Pulmonary artery endothelial cell (primary cell): Measurements from ENCODE around the gene METTL1. TPM values are rescaled to one million over a fixed set of nuclear protein-coding genes. Genes with fewer than 3 reads are reported as not detected.
"Not testable (repeated sequence)": the region's sequence is repeated elsewhere in the genome, so short reads cannot be mapped to it uniquely, and the experiment has no call there.

ENCODE experiments used
- DNase-seq: peaks from one replicate; pipeline ENCODE4 v3.0.0-alpha.2; 2011; ENCODE audit warnings: low read depth, low spot score
- total RNA-seq: library from RNA; depleted of rRNA; stranded (reverse); fragments of >200 nt; gene quantifications from 2 replicates; pipeline ENCODE4 v1.2.3, GENCODE V29; 2014

Gene METTL1
- 5.0 and 8.1 TPM in 2 replicates for total RNA-seq

GRCh38 chr12:57771873-57772428, at the start of gene METTL1:
METTL1 (minus strand) TSS chr12:57772105; CDS start chr12:57772083, 22 bp downstream.
- DNase-seq: peak; percentile 89

GRCh38 chr12:57821015-57821414, 49.1 kb upstream of the METTL1 start:
- DNase-seq: not testable (repeated sequence)

- not testable (repeated sequence) for DNase-seq
These were observed 48.2 kb upstream of the METTL1 start for GRCh38 chr12:57820119-57820518.

- not testable (repeated sequence) for DNase-seq
These were observed 46.1 kb upstream of the METTL1 start for GRCh38 chr12:57817990-57818331.

GRCh38 chr12:57817261-57817989, 45.5 kb upstream of the METTL1 start:
- no peak for DNase-seq

GRCh38 chr12:57816855-57817151, 44.9 kb upstream of the METTL1 start:
- no peak for DNase-seq

GRCh38 chr12:57816001-57816854, 44.3 kb upstream of the METTL1 start:
- DNase-seq: no peak

- no peak for DNase-seq
These were observed 43.5 kb upstream of the METTL1 start for GRCh38 chr12:57815177-57816000.

- DNase-seq: no peak
These were observed 42.3 kb upstream of the METTL1 start for GRCh38 chr12:57813971-57814772.

GRCh38 chr12:57813111-57813970, 41.4 kb upstream of the METTL1 start:
- DNase-seq: no peak

- no peak for DNase-seq
These were observed 39.3 kb upstream of the METTL1 start for GRCh38 chr12:57811028-57811755.

GRCh38 chr12:57810450-57810849, 38.5 kb upstream of the METTL1 start:
- DNase-seq: no peak

GRCh38 chr12:57809425-57809824, 37.5 kb upstream of the METTL1 start:
- no peak for DNase-seq

GRCh38 chr12:57808351-57808750, 36.4 kb upstream of the METTL1 start:
- DNase-seq: no peak

- no peak for DNase-seq
These were observed 35.4 kb upstream of the METTL1 start for GRCh38 chr12:57807285-57807684.

GRCh38 chr12:57806677-57807076, 34.8 kb upstream of the METTL1 start:
- no peak for DNase-seq

GRCh38 chr12:57803319-57803893, 31.5 kb upstream of the METTL1 start:
- no peak for DNase-seq

GRCh38 chr12:57802607-57803006, 30.7 kb upstream of the METTL1 start:
- no peak for DNase-seq

GRCh38 chr12:57800965-57801364, 29.1 kb upstream of the METTL1 start:
- no peak for DNase-seq
